ENCODE measurements around the gene FNDC11. TPM values are rescaled to one million over a fixed set of nuclear protein-coding genes. Genes with fewer than 3 reads are reported as not detected.
A peak's percentile ranks its signal among the peaks of the same experiment; 100 is the strongest.

FNDC11 gene
- total RNA-seq, 2 donors from 2014 or later, result 0.42 TPM; not detected in 1

DNA sequence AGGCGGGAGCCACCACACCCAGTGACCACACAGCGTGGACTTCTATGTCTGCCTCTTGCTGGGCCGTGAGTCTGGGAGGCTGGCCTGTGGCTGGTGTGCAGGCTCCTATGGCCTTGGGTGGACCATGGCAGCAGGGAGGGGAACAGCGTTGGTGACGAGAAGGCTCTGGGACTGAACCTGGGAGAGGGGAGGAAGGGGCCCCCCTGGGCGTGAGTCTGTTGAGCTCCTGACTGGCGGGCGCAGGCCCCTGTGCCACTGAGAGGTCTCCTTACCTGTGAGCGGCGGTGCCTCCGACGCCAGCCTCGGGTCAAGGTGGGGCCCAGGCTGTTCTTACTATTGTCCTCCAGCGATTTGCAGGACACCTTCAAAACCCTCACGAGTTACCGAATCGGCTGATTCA lies 32.8 kb downstream of the FNDC11 start:
- intact Hi-C loops (cut with DNase I, micrococcal nuclease), result no loop called here
- ATAC-seq (no peak), DNase-seq (no peak)

GRCh38 chr20:63587256-63587655 lies 33.3 kb downstream of the FNDC11 start:
- ATAC-seq (no peak), DNase-seq (no peak)
- intact Hi-C loops (cut with DNase I, micrococcal nuclease), result no loop called here

DNA sequence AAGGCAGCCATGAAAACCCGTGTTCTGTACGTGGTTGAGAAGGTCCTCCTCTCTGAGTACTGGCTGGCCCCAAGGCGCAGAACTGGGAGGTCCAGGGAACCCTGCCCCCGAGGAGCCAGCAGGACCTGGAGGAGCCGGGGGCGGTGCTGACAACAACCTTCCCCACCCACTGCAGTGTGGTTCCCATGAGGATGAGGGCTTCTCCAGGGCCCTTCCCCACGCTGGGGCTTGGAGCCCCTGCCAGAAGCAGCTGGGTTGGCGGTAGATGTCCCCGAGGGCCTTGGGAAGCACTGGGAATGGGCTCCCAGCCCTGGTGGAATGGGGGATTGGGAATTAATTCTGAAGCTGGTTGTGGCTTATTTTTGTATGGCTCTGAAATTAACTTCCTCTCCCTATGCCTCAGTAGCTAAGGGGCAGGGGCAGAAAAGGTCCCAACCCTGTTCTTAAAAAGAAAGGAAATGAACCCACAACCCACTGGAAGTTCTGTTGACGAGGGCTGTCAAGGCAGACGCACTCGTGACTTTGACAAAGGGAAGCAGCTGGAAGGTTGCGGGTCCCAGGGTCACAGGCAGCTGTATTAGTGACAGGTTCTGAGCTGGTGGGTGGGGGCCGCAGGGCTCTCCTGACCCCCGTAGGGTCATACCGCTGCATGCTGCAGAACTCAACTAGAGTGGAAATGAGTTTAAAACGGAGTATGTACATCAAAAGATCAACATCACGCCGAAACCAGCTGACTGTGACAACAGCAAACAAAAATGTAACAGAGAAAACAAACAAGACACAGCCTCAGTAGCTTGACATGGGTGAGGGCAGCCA lies 34.0 kb downstream of the FNDC11 start:
- peak; percentile 14 for ATAC-seq
- DNase-seq, result no peak
- intact Hi-C loops (cut with DNase I, micrococcal nuclease), result no loop called here

GRCh38 chr20:63588641-63589041 lies 34.7 kb downstream of the FNDC11 start:
- ATAC-seq (no peak), DNase-seq (no peak)
- intact Hi-C loops (cut with DNase I, micrococcal nuclease), result no loop called here

- no peak for DNase-seq
- intact Hi-C loops (cut with DNase I, micrococcal nuclease), result no loop called here
- no peak for ATAC-seq
Measured at GRCh38 chr20:63589261-63590217, 35.6 kb downstream of the FNDC11 start.

DNA sequence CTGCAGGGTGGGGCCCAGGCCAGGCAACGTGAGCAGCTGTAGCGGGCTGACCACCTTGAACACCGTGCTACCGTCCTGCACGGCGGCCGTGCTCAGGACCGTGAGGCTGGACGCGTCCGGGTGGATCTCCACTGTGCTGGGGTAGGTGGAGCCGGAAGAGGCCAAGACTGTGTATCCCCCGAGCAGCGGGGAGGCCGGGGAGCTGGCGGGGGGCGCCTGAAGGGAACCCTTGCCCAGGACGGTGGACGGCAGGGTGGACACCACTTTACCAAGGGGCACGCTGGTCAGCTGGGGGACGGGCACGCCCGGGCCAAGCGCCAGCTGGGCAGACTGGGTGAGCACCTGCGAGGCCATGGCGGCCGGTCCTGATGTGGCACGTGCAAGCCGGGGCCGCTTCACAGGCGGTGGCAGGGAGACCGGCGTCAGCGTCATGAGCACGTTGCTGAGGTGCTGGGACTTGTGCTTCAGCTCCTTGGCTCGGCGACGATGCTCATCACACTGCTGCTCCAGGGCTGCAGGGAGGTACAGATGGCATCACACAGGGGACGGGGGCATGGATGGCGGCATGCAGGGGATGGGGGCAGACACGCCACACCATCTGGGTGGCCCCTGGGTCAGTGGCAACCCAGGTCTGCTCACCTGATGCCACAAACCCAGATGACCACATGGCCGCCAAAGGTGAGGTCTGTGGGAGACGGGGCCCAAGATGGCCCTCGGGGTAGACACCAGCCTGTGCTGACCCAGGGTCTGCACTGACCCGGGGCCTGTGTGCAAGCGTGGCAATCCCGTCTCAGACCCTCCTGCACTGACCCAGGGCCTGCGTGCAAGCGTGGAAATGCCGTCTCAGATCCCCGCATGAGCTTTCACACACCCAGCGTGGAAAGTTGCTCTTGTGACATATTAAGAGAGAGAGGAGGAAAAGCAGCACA lies 36.5 kb downstream of the FNDC11 start:
- intact Hi-C loops (cut with DNase I, micrococcal nuclease), result no loop called here
- ATAC-seq (no peak), DNase-seq (no peak)

DNA sequence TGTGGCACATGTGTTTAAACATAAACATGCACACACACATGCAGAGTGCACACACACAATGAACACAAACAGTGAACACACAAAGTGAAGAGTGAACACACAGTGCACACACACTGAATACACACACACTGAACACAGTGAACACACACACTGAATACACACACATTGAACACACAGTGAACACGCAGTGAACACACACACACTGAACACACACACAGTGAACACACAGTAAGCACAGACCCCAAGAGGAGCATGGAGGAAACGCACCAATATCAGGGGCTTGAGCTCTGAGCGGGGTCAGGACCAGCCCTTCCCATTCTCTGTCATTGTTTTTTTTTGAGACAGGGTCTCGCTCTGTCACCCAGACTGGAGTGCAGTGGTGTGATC lies 37.2 kb downstream of the FNDC11 start:
- DNase-seq (no peak), ATAC-seq (no peak)
- intact Hi-C loops (cut with DNase I, micrococcal nuclease), result no loop called here

- ATAC-seq (no peak), DNase-seq (no peak)
- intact Hi-C loops (cut with DNase I, micrococcal nuclease), result no loop called here
Measured at GRCh38 chr20:63591786-63592355, 37.9 kb downstream of the FNDC11 start.

GRCh38 chr20:63592661-63593060 lies 38.7 kb downstream of the FNDC11 start:
- ATAC-seq, result no peak
- intact Hi-C loops (cut with DNase I, micrococcal nuclease), result no loop called here

GRCh38 chr20:63594043-63594561 lies 40.1 kb downstream of the FNDC11 start:
- ATAC-seq (no peak), DNase-seq (no peak)
- intact Hi-C loops (cut with DNase I, micrococcal nuclease), result no loop called here

More at GRCh38 chr20:63592661-63593060, 38.7 kb downstream of the FNDC11 start:
- no peak for DNase-seq

GRCh38 chr20:63595416-63596127 lies 41.6 kb downstream of the FNDC11 start:
- intact Hi-C loops (cut with DNase I, micrococcal nuclease), result no loop called here

DNA sequence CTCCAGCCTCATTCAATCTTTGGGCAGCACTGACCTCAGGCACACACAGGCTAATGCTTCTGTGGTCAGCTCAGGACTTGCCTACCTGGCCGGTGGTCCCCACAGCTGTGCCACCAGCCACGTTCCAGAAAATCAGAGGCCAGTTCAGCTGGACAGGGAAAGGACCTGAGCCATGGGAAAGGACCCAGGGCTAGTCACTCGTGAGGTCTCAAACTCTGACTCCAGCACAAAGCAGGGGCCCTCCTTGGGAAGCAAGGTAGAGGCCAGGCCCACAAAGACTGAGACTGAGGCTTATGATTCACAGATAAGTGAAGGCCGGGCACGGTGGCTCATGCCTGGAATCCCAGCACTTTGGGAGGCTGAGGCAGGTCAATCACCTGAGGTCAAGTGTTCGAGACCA lies 42.5 kb downstream of the FNDC11 start:
- intact Hi-C loops (cut with DNase I, micrococcal nuclease), result no loop called here
- DNase-seq, result no peak
- no peak for ATAC-seq

More at GRCh38 chr20:63595416-63596127, 41.6 kb downstream of the FNDC11 start:
- ATAC-seq (no peak), DNase-seq (no peak)

- ATAC-seq, result no peak
- intact Hi-C loops (cut with DNase I, micrococcal nuclease), result no loop called here
- DNase-seq, result no peak
Measured at GRCh38 chr20:63597651-63598478, 43.9 kb downstream of the FNDC11 start.

GRCh38 chr20:63598479-63599395 lies 44.8 kb downstream of the FNDC11 start:
- intact Hi-C loops (cut with DNase I, micrococcal nuclease), result no loop called here
- DNase-seq (no peak), ATAC-seq (no peak)

GRCh38 chr20:63599396-63600050 lies 45.6 kb downstream of the FNDC11 start:
- intact Hi-C loops (cut with DNase I, micrococcal nuclease), result no loop called here
- ATAC-seq (no peak), DNase-seq (no peak)

Data from left colon (tissue), 2 donors.